ENCODE data around the gene NF2. TPM values are rescaled to one million over a fixed set of nuclear protein-coding genes. Genes with fewer than 3 reads are reported as not detected.

NF2 gene
- total RNA-seq, 1 experiment from 2014 or later: 50.9 TPM

DNA sequence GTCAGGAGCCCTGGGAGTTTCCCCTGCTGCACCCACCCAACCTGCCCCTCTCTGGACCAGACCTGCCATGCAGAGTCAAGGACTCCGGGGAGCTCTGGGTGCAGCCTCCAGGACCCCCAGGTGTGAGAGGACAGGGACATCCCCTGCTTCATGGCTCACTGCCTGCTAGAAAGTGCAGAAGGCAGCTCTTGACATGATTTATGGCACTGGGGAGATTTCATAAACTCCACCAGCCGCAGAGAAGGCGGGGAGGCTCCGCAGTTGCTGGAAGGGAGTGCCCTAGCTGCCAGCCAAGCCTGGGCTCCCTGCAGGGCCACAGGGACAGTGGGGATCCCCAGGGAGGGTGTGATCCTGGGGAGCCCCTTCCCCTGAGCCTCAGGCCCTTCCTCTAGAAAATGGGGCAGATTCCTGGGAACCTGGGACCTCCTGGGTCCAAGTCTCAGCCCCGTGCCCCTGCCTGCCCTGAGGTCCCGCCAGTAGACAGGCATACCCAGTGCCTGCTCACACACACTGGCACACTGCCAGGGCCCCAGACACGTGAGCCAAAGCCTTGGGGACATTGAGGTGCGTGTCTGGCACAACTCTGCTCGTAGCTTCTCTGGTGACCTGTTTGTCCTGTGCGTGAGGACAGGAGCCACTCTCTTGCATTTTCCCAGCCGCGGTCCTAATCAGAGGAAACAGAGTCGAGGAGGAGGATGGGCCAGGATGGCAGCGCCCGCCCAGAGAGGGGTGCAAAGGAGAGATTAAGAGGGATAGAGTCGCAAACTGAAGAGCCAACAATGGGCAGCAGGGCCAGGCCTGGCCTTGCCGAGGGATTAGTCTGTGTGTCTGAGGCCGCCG lies 130.1 kb downstream of the NF2 start:
- H3K79me1 ChIP-seq (ENCODE audit: insufficient read depth, low read depth, low read length, poor library complexity, severe bottlenecking): no peaks in the 10 kb centered on the region
- DNase-seq: no peak
- no peak for TF ChIP-seq CTCF (conservative IDR thresholded peaks at IDR 0.05)
- H3K4me1 ChIP-seq (ENCODE audit: insufficient read depth, low read length): no peaks in the 10 kb centered on the region
- no peaks in the 10 kb centered on the region for H3K9me3 ChIP-seq (ENCODE audit: control insufficient read depth, low read depth, low read length)
- no peak overlapping the region for H2BK15ac ChIP-seq (ENCODE audit: low read depth, low read length)
- WGBS (ENCODE audit: extremely low coverage, insufficient read length, low lambda C conversion rate): no CpG with 5 or more reads among the region's 19 CpGs
- no peak overlapping the region for H3K23ac ChIP-seq (ENCODE audit: insufficient read length, low read depth, low read length)
- H3K18ac ChIP-seq (ENCODE audit: insufficient read length, low read depth, low read length): no peak overlapping the region
- Mint-ChIP-seq H3K27ac (peak overlapping the region in 2 of 3 experiments; percentile 51 to 93; a peak in 3 of 7 replicates), H3K9me3 (no peaks in the 10 kb centered on the region), H3K27me3 (ENCODE audit: low read depth) (no peaks in the 10 kb centered on the region), H3K4me1 (peaks cover 8 to 22% of the 10 kb centered on the region in 2 experiments), H3K4me3 (no peak overlapping the region), H3K36me3 (ENCODE audit: insufficient read depth in 1 of 3, low read depth in 3 of 3) (no peaks in the 10 kb centered on the region; a peak in 1 of 7 replicates)
- H3K56ac ChIP-seq (ENCODE audit: insufficient read length, low read depth, low read length): no peak overlapping the region
- H2AFZ ChIP-seq (ENCODE audit: low read length): no peak overlapping the region
- no peak overlapping the region for H2BK120ac ChIP-seq (ENCODE audit: low read depth, low read length, poor library complexity, severe bottlenecking)
- H2AK5ac ChIP-seq (ENCODE audit: insufficient read length, low read length): no peak overlapping the region
- no peak overlapping the region for H4K5ac ChIP-seq (ENCODE audit: insufficient read length, low read depth, low read length)
- H3K14ac ChIP-seq (ENCODE audit: insufficient read depth, low read length): no peak overlapping the region
- H3K23me2 ChIP-seq (ENCODE audit: insufficient read length, low read depth, low read length, poor library complexity, severe bottlenecking): no peaks in the 10 kb centered on the region
- no peaks in the 10 kb centered on the region for H3K79me2 ChIP-seq (ENCODE audit: insufficient read depth, low read length)
- H3T11ph ChIP-seq (ENCODE audit: low read length): no peak overlapping the region
- no peak overlapping the region for H2BK12ac ChIP-seq (ENCODE audit: insufficient read length, low read depth, low read length)
- H3K27me3 ChIP-seq (ENCODE audit: insufficient read depth, low read length): no peaks in the 10 kb centered on the region
- peaks cover 2% of the 10 kb centered on the region for H4K20me1 ChIP-seq (ENCODE audit: control insufficient read depth, insufficient read depth, insufficient read length)
- H3K27ac ChIP-seq (ENCODE audit: insufficient read length, low read depth, low read length): no peak overlapping the region
- no peak overlapping the region for H3K9ac ChIP-seq (ENCODE audit: extremely low read depth, insufficient read length, low read length)
- H4K8ac ChIP-seq (replicated peaks; ENCODE audit: insufficient read length, low read depth, low read length): no peak overlapping the region
- no peak overlapping the region for H3K4me2 ChIP-seq (ENCODE audit: insufficient read depth, insufficient read length, low read length)
- no peak overlapping the region for H2BK20ac ChIP-seq (ENCODE audit: low read depth, low read length, poor library complexity, severe bottlenecking)
- no peak overlapping the region for H2BK5ac ChIP-seq (ENCODE audit: insufficient read length, low read length)
- H3K4ac ChIP-seq (ENCODE audit: low read depth, low read length): no peak overlapping the region
- H4K91ac ChIP-seq (ENCODE audit: insufficient read length, low read depth, low read length): no peak overlapping the region

All from H9 (cell line).